GM18505 (cell line): ENCODE data around the gene SNRPA1.

Source experiments
- ATAC-seq: cut with Tn5 transposase; IDR thresholded peaks from one replicate; pipeline ENCODE4 v1.9.1; 2021; ENCODE audit not compliant: unreplicated experiment
- POLR2A ChIP-seq: IDR thresholded peaks from 4 replicates; pipeline ENCODE4 v1.6.1; 2011; ENCODE audit warnings: borderline replicate concordance; ENCODE audit not compliant: insufficient read depth, insufficient read length; ENCODE audit errors: extremely low read depth

SNRPA1 gene

DNA sequence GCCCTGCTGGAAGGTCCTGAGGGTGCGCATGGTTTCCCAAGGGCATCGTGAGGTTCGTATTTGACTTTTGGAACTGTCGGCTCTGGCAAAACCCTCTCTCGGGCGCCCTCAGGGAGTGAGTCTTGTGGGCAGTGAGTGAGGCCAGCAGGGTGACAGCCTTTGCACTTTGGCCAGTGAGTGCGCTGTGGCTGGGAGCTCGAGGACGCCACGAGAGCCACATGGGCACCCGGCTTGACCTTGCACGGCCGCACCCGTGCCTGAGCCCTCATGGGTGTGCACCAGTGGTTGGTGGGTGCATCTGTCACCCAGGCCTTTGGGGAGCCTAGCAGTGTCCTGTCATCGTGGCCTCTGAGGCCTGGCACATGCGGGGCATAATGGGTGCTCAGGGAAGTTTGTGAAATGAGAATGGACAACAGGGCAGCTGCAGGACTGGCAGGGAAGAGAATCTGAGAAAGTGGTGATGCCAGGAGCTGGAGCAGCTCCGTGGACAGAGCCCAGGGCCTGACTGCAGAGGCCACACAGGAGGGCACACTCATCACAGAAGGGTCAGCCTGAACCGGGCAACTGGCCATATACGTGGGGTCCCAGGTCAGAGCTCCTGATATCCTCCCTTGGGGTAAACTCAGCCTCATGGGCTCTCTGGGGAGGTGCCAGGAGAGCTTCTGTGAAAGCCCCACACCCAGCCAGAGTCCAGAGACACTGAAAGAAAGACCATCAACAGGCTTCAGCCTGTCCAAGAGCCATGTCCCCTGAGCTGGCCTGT, 30.4 kb upstream of the SNRPA1 start:
- TF ChIP-seq POLR2A: no peak
- ATAC-seq: no peak

DNA sequence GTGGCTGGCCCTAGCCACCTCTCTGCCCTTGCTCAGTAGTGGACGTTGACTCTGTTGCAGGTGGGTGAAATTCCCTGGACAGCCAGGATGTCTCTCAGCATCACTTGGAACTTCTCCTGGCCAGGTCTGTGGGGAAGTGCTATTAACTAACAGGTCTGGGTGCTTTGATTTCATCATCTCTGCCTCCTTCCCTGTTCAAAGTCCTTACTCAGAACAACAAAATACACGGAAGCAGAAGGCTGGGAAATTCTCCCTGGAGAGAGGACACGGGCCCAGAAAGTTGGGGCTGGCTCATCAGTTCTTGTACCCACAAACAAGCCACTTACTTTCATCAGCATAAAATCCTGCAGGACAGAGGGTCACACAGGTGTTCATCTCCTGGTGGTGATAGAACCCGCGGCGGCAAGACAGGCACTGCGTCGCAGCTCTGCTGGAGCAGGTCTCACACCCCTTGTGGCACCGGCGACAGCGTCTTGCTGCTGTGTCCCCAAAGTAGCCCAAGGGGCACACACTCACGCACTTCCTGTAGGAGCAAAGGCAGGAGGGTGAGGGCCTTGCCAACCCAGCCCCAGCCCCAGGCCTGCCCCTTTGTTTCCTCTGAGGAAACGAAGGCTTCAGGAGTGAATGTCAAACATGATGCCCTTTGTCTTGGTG, 29.6 kb upstream of the SNRPA1 start:
- TF ChIP-seq POLR2A: no peak
- no peak for ATAC-seq

DNA sequence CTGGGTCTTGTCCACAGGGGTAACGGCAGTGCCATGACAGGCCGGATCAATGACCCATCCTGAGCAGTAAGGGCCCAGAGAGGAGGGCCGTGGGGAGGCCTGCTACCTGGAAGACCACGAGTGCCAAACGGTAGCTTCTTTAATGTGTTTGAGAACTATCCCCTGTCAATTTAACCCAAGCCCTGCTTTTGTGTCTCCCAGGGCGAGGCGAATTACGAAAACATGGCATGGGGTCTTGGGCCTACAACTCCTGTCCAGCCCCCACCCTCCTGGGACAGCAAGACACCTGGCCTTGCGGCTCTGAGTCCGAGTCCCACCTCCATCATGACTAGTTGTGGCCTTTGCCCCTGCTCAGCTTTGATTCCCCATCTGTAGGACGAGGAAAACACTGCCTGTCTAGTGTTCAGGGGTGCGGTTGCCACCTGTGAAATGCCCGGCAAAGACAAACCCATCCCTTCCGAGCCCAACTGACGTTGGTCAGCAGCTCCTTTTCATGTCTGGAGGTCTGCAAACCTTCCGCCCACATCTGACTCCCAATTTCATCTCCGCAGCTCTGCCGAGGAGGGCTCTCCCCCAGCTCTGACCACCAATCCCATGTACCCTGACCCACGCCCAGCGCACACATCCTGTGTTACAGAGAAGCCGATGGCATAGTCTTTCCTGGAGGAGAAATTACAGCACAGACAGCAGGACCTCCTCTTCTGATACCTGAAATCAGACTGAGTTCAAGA, 28.9 kb upstream of the SNRPA1 start:
- no peak for ATAC-seq
- TF ChIP-seq POLR2A: no peak

DNA sequence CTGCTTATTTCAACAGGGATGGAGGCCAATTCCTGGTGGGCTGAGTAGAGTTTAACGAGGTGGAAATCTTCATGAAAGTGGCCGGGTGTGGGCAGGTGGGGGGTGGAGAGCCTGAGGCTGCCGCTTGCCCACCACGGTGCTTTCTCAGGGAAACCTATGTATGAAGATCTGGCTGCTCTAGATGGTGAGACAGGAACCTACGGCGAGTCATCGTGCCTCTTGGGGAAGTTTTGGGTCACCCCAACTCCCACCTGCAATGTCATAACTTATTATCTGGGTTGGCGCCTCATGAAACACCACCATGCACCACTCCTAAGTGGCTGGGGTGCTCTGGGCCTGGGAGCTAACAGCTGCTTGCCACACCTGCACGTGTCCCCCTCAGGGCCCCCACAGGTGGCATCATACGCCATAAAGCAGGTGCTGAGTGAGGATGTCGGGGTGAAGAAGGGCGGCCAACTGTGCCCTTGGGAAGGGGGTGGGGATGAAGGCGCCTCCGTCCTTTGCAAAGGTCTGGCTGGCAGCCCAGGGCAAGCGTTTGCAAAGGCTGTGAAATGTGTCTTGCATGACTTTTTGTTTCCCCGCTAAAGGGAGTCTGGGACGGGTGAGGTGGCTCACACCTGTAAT, 27.9 kb upstream of the SNRPA1 start:
- TF ChIP-seq POLR2A: no peak
- ATAC-seq: no peak

DNA sequence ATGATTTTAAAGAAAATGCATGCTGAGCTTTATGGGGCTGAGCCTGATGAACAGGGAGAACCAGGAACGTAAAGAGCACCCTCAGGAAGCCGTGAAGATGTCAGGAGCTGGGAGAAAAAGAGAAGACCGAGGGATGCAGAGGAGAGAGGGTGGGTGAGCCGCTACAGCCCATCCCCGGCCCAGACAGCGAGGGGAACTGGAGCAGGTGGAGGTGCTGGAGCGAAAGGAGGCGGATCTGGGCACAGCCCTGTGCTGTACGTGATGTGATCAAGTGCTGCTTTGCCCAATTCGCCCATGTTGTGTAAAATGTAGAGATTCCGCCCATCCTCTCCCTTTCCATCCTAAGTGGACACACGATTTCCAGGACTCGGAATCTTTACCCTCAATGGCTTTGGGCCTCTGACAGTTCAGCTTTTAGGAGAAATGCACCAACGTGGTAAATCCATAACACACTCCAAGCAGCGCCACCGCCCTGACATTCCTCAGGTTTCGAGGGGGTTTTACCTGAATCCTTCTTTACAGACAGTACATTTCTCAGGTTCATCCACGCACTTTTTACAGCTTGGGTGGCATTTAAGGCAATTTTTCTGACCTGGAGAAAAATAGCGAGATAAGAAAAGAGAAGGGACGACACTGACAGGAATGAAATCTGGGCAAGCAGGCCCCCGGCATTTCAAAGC, 27.1 kb upstream of the SNRPA1 start:
- ATAC-seq: no peak
- TF ChIP-seq POLR2A: no peak

DNA sequence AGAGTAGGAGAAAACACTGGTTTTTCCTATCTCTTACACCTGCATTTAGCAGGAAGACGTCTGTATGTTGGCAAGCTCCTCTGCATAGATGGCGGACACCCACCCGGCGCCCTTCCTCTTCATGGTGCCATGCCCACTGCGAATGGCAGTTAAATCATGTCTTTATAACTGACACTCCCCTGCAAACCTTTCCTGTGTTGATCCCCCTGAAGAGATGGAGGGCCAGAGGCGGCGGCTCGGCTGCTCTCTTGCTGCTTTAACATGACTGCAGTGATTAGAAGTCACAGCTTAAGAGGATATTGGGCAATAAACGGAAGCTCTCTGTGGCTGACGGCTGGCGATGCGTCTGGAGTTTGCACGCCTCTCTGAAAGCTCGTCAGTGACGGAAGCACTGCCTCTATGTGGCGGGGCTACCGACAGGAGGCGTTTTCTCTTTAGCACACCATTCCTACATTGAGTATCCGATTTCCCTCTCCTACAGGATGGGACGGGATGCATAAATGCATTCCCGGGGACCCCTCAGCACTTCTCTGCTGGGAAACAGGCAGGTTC, 25.5 kb upstream of the SNRPA1 start:
- TF ChIP-seq POLR2A: no peak
- ATAC-seq: peak; percentile 78

DNA sequence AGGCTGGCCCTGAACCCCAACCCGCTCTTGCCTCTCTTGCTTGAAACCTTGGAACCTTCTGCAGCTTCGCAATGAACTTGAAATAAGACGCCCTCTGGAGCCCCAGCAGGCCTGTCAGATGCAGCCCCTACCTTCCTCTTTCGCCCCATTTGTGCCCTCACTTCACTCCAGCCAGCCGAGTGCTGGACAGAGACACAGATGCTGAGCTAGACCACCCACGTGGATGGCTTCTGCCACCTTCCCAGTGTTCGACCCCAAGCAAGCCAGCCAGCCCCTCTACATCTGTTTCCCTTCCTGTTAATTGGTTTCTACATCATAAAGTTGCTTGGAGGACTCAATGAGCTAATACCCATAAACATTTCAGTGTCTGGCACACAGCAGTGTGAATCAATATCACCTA, 23.8 kb upstream of the SNRPA1 start:
- no peak for TF ChIP-seq POLR2A

DNA sequence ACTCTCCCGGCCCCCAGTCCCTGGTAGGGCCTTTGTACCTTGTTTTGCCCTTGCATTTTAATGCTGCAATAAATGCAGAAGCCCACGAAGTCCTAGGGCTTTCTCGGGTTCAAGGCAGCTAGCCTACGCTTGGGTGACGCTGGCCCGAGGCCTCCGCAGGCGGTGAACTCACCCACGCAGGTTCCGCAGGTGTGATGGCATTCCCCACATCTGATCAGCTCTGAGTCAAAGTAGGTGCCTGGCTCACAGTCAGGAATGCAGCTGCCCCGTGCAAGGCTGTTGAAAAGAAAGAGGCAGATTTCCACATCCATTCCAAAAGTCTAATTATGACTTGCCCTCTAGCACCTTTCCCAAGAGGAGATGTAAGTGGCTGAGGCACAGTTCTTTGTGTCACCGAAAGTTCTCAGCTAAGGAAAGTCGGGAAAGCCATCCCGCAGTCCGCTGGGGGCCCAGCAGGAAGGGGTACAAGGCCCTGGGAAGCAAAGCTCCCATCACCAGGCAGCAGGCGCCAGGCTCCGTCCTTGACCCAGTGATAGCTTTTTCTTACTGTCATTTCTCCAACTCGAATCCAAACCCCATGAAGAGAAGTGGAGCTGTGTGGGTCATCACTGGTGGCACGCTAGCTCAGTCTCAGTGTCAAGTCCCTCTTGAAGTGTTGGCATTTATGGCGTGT, 23.2 kb upstream of the SNRPA1 start:
- no peak for TF ChIP-seq POLR2A
- ATAC-seq: no peak

More for the DNA sequence above, 23.8 kb upstream of the SNRPA1 start:
- ATAC-seq: no peak

DNA sequence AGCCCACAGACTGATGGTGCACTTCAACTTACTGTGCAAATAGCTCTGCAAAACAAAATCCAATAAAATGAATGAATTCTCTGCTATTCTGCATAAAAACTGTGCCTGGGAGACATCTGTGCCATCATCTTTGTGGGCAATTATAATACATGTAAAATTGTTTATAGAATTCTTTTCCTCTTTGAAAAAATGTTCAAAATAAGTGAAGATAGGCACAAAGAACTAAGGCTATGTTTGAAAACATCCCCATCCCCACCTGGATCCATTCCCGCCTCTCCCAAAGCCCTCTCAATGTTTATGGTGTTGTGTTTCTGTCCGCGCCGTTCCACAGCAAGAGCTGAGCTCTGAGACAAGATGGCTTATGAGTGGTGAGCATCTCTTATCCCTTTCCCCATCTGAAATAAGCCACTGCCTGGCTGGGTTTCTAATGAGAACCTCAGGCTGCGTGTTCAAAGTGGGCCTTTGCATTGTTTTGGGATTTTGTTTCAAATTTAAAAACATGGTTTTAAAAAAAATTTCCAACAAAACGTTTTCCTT, 22.4 kb upstream of the SNRPA1 start:
- no peak for ATAC-seq
- TF ChIP-seq POLR2A: no peak

DNA sequence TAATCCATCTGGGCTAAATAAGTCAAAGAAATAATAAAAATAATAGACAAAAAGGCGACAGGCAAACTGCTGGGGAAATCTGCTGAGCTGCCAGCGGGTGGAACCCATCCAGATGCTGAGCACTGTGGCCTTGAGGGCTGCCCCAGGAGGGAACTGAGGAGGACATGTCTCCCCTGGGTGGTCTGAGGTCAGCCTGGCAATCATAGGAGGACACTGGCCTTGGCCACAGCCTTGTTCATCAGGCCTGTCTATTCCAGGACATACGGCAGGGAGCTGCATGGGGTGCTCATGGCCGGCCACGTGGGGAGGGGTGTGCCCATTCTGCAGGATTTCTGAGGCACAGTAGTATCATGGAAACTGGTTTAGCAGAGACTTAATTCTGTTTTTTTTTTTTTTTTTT, 21.5 kb upstream of the SNRPA1 start:
- TF ChIP-seq POLR2A: no peak
- no peak for ATAC-seq

DNA sequence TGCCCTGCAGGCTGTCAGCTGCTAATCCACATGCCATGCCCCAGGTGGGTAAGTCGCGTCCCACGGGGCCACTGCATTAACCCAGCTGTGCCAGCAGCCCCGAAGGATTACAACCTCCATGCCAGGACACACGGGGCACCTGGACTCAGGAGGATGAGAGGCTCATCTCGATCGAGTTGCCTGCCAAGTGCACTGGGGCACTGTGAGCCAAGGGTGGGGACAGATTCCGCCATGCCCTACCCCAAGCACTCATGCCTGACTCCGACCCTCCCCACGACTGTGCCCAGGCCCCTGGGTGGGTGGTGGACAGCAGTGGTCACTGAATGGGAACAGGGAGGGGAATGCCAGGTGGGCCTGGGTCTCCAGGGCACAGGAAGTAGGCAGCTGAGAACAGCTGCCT, 20.7 kb upstream of the SNRPA1 start:
- ATAC-seq: no peak
- TF ChIP-seq POLR2A: no peak
